Measurements from ENCODE around the gene SLC22A8. TPM values are rescaled to one million over a fixed set of nuclear protein-coding genes. Genes with fewer than 3 reads are reported as not detected.

Gene SLC22A8, protein sequence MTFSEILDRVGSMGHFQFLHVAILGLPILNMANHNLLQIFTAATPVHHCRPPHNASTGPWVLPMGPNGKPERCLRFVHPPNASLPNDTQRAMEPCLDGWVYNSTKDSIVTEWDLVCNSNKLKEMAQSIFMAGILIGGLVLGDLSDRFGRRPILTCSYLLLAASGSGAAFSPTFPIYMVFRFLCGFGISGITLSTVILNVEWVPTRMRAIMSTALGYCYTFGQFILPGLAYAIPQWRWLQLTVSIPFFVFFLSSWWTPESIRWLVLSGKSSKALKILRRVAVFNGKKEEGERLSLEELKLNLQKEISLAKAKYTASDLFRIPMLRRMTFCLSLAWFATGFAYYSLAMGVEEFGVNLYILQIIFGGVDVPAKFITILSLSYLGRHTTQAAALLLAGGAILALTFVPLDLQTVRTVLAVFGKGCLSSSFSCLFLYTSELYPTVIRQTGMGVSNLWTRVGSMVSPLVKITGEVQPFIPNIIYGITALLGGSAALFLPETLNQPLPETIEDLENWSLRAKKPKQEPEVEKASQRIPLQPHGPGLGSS
- total RNA-seq: not detected in 2 replicates

DNA sequence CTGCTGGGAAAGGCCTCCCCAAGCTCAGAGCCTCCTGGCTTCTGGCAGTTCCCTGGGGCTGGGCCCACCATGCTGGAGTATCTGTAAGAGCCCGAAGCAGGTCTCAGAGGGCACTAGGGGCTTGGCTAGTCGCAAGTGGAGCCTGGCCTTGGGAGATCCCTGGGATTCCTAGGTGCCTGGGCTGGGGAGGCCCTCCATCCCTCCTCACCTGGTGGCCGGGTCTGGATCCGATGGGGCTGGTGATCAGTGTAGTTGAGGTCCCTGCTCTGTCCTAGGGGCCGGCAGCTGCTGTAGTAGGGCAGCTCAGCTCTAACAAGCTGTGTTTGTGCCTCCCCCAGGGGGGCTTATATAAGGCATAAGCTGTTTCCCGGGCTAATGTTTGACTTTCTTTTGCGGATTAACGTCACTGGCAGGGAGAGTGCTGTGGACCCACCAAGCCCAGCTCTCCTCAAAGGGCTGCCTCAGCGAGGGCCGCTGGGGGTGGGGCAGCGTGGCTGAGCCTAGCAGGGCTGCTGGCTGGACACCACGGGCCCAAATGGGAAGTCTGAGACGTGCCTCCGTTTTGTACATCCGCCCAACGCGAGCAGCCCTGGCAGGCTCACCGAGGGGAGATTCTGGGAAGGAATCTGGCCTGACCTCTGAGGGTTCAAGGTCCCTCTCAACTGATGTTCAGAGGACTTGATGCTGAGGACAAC lies at the start of gene SLC22A8:
SLC22A8 (minus strand) TSS at position 321 of the 695 bp plus-strand sequence. CDS start 883 bp downstream, outside the sequence.

GRCh38 chr11:62984451-62984991 lies 31.1 kb downstream of the SLC22A8 start, which contains the start of gene SLC22A6:
Gene SLC22A6, minus strand, starts transcription at chr11:62984967. Its CDS starts 277 bp downstream, at chr11:62984690.

Other genes starting within 250 kb of the SLC22A8 start
- 19.1 and 21.2 TPM in 2 replicates for gene TAF6L, start 244.4 kb downstream of the SLC22A8 start, total RNA-seq
- gene TMEM179B, start 228.4 kb downstream of the SLC22A8 start, total RNA-seq: 24.3 and 35.5 TPM in 2 replicates
- gene TMEM223, start 223.8 kb downstream of the SLC22A8 start, total RNA-seq: 10.5 and 17.1 TPM in 2 replicates
- gene NXF1, start 210.4 kb downstream of the SLC22A8 start, total RNA-seq: 14.0 and 37.4 TPM in 2 replicates
- 29.7 and 47.2 TPM in 2 replicates for gene STX5, start 183.8 kb downstream of the SLC22A8 start, total RNA-seq
- gene TEX54, start 183.0 kb downstream of the SLC22A8 start, total RNA-seq: not detected in 2 replicates
- gene WDR74, start 176.3 kb downstream of the SLC22A8 start, total RNA-seq: 68.5 and 89.2 TPM in 2 replicates
- gene SLC3A2, start 134.9 kb downstream of the SLC22A8 start, total RNA-seq: 692 and 1,787 TPM in 2 replicates
- gene CHRM1, start 94.5 kb downstream of the SLC22A8 start, total RNA-seq: not detected in 2 replicates
- not detected in 2 replicates for gene SLC22A6, start 30.9 kb downstream of the SLC22A8 start, total RNA-seq
- gene SLC22A24, start 128.4 kb upstream of the SLC22A8 start, total RNA-seq: not detected in 2 replicates
- gene SLC22A25, start 227.8 kb upstream of the SLC22A8 start, total RNA-seq: not detected in 2 replicates